Activated CD8-positive, alpha-beta memory T cell treated with anti-CD3 and anti-CD28 coated beads, Interleukin-2, amount 50 U/mL, for 24 hours (primary cell): ENCODE results near the gene CLPTM1L.
A peak's percentile ranks its signal among the peaks of the same experiment; 100 is the strongest.

Experiments used
- DNase-seq: peaks from one replicate; pipeline ENCODE4 v3.0.0-alpha.2; 2020; ENCODE audit errors: extremely low read depth

CLPTM1L gene

DNA sequence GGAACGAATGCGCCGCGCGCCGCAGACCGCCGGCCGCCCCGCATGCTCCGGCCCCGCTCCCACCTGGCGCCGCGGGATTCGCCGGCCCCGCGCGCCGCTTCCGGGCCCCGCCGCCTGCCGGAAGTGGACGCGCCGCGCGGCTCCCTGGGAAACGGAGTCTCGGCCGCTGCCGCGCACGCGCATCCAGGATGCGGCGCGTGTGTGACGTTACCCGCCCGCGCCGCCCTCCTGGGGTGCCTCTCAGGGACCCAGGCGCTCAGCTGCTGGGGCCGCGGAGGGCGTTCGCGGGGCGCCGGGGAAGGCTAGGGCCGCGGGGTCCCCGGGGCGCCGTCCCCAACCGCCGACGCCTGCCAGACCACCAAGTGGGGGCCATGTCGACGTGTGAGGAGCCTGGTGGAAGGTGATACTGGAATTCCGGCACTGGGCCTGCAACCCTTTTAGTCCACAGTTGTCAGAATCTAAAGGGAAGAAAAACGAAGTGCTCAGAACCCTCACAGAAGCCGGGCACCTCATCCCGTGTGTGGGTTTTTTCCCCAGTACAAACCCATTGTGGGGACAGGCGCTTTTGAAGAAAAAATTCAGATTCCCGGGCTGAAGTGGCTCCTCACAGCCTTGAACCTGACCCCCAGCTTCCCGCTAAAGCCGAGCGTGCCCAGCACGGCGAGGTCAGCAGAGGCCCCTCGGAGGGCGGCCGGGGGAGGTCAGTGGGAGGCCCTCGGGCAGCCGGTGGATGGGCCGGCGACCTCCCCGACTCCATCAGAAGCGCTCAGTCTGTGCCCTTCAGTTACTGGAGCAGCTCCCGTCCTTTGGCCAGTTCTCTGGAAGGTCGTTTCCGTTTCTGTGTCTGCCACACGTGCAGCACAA is at the start of gene CLPTM1L:
TSS of gene CLPTM1L (minus strand) at position 125 of the 864 bp plus-strand sequence. CDS start 258 bp downstream, outside the sequence.
- peak; percentile 48 for DNase-seq

GRCh38 chr5:1393571-1394501 is 48.9 kb upstream of the CLPTM1L start:
- DNase-seq = no peak

DNA sequence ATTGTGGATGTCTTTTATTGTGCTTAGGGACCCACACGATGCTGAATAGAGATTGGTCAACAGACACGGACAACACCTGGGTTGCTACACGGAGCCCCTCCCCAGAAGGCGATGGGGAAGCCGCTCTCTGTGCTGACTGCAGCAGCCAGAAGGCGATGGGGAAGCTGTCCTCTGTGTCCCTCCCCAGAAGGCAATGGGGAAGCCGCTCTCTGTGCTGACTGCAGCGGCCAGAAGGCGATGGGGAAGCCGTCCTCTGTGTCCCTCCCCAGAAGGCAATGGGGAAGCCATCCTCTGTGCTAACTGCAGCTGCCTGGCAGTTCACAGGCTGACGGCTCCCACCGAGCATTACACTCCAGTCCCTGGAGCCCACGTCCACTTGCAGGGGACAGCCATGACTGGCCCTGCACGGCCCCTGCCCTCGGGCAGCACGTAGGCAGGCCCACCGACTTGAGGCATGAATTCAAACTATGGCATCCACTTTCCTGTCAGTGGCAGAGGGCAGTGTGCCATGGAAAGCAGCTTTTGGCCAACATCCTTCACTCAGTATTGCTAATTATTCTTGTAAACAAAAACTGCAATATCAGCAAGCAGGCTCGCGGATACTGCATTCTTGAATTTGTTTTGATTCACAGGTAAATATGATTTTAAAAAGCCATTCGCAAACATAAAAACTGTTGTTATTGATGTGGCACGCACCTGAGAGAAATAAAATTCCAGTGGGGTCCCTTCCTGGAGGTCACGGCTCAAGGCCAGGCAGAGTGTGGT is 48.1 kb upstream of the CLPTM1L start:
- DNase-seq = no peak

DNA sequence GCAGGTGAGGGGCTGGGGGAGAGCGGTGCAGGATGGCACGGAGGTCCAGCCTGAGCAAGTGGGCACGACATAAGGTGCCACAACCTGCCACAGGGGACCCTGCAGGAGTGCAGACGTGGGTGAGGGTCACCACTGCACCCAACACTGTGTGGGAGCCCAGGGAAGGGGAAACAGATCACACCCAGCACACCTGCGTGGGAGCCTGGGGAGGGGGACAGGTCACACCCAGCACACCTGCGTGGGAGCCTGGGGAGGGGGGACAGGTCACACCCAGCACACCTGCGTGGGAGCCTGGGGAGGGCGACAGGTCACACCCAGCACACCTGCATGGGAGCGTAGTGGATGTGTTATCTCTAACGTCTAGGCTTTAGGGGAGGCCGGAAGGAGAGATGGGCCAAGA is 47.4 kb upstream of the CLPTM1L start:
- no peak for DNase-seq

DNA sequence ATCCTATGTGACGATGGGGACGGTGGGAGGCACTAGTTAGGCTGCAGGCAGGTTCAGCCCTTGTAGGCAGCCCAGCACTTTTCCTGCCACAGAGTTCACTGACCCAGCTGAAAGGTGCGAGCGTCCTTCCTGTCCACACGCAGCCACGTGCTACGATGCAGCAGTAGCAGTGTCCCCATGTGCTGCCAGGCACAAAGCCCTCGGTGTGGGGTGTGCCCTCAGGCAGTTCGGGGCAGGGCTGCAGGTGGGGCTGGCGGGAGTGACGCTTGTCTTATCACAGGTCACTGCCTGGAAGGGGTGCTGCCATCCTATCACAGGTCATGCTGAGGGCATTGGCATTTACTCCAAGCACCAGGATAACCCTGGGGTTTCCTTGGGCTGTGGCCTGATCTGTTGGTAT is 46.8 kb upstream of the CLPTM1L start:
- no peak for DNase-seq

DNA sequence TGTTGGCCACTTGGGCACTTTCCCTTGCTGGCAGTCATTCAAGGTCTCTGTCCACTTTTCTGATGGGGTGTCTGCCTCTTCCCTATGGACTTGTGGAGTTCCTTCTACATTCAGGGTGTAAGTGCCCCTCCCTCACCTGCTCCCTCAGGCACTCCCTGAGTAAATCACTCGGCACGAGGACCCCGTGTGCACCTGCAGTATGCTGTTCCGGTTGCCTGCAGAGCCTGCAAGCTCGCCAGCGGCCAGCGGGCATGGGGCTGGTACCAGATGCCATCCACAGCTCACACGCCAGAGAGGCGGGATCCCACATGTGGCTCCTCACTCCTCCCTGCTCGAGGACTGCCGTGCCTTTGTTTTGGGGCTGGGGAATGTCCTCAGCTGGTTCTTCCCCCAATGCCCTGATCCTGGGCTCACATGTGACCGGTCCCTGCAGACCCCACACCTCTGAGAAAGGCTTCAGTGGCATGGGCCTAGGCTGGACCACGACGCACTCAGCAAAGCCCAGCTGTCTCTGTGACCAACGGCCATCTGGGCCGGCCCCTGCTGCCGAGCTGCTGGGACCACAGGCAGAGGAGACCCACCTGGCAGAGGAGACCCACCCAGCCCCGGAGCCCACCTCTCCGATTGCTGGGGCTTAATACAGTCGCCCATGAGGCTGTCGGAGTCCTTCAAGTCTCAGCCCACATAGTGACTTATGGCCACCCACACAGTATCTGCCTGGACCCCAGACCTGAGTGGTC is 46.1 kb upstream of the CLPTM1L start:
- no peak for DNase-seq

- DNase-seq = no peak
Measured at GRCh38 chr5:1390333-1390732, 45.4 kb upstream of the CLPTM1L start.

- DNase-seq = no peak
Measured at GRCh38 chr5:1388383-1388967, 43.6 kb upstream of the CLPTM1L start.

DNA sequence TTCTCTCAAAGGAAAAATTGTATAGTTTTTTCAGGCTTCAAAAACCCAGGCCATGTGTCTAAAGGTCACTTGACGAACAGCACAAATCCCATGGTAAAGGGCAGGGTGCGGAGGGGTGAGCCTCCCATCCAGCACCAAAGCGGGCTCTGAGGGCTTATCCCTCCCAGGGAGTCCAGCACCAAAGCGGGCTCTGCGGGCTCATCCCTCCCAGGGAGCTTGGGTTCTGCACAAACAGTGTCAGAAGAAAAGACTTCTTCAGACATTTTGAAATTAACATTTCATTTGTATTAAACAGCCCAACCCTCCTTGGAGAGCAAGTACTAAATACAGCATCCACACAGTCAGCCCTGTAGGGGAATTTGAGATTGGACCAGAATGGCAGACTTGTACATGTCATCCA is 43.0 kb upstream of the CLPTM1L start:
- DNase-seq = no peak

GRCh38 chr5:1387059-1387755 is 42.3 kb upstream of the CLPTM1L start:
- no peak for DNase-seq

- DNase-seq = no peak
Measured at GRCh38 chr5:1386274-1386717, 41.4 kb upstream of the CLPTM1L start.

- peak; percentile 58 for DNase-seq
Measured at GRCh38 chr5:1385395-1386273, 40.7 kb upstream of the CLPTM1L start.

- DNase-seq = no peak
Measured at GRCh38 chr5:1384521-1384920, 39.6 kb upstream of the CLPTM1L start.

DNA sequence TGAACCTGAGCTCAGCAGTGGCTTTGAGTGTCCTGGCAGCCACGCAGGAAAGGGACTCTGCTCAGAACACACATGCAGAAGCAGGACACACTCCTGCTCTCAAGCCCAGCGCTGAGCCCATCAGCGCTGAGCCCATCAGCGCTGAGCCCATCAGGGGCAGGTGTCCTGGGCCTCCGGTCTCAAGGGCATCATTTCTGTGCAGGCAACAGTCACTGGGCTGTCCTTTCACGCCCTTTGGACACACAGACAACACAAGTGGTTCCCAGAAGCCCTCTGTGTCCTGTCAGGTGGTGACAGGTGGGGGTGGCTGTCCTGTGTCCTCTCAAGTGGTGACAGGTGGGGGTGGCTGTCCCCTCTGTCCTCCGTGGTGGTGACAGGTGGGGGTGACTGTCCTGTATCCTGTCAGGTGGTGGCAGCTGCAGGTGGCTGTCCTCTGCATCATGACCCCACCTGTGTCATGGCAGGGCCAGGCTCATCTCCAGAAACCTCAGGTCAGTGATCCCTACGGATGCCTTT is 39.0 kb upstream of the CLPTM1L start:
- DNase-seq = no peak

- no peak for DNase-seq
Measured at GRCh38 chr5:1383344-1383743, 38.4 kb upstream of the CLPTM1L start.

DNA sequence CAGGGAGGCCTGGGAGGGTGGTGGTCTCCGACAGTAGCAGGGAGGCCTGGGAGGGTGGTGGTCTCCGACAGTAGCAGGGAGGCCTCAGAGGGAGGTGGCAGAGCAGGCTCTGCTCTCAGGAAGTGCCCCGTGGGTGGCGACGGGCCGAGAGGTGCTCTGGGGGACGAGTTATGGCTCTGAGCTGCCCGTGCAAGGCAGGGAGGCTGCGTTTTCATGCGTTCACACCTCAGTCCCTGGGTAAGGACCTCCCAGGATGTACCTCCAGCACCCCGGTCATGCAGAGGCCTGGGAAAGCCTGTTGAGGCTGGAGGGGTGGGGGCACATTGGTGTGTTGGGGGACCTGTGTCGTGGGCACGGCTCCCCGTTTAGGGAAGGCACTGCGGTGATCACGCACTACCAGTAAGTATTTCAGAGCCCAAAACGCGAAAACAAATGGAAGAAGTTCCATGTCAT is 37.4 kb upstream of the CLPTM1L start:
- DNase-seq = no peak

DNA sequence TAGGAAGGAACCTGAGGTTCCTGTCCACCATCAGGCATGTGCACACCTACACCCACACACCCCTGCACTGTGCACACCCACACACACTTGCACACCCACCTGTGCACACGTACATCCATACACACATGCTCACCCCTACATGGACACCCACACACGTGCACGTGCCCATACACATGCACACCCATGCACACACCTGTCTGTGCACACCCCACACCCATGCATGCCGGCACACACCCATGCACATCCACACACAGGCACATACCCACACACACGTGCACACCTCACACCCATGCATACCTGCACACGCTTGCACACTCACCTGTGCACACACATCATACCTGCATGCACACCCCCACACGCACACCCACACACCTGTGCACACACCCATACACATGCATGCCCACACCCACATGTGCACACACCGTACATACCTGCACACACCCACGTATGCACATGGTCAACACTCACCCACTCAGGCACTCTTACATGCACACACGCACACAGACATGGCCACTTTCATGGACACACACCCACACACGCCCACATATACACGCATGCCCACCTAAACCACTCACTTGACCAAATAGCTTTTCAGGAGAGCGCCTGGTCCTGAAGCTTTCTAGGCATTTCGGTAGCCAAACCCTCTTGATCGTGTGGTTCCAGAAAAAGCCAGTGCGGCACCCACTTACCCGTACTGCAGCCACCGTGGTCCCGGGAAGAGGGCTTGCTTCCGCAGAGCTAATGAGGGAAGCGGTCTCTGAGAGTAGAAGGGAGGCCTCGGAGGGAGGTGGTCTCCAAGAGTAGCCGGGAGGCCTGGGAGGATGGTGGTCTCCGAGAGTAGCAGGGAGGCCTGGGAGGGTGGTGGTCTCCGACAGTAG is 36.7 kb upstream of the CLPTM1L start:
- no peak for DNase-seq

DNA sequence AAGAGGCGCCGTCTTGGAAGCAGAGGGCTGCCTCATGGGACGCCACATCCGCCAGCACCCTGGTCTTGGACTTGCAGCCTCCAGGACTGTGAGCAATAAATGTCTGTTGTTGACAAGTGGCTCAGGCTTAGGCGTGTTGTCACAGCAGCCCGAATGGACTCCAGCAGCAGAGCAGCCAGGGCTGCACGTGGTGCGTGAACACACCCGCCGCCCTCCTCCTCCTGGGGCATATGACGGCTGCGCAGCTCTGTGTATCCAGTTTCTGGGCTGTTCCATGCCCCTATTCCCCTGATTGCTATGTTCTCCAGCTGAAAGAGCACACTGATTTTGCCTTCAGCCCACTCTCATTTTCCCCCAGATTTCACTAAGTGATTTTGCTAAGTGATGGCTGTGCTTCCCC is 36.0 kb upstream of the CLPTM1L start:
- DNase-seq = no peak
